Frontal cortex (tissue), 4 donors: ENCODE results near the gene RRP36. TPM values are rescaled to one million over a fixed set of nuclear protein-coding genes. Genes with fewer than 3 reads are reported as not detected.
"Not testable (repeated sequence)": the region's sequence is repeated elsewhere in the genome, so short reads cannot be mapped to it uniquely, and the experiment has no call there.

Experiments used
- DNase-seq, 2 donors: peaks; one replicate each; pipeline ENCODE4 v3.0.0; 2012; ENCODE audit warnings: low spot score in 2 of 2
- FAIRE-seq: peaks from 2 replicates; lab custom pipeline; 2012; peaks lifted over from hg19 to GRCh38; lab: Jason Lieb, UNC
- total RNA-seq: library from RNA; depleted of rRNA; stranded (reverse); fragments of >200 nt; gene quantifications from one replicate; pipeline ENCODE4 v1.2.3, GENCODE V29; 2014
- donor health status: control.
- donor health status: control.
- donor health status: control.

RRP36 gene, protein sequence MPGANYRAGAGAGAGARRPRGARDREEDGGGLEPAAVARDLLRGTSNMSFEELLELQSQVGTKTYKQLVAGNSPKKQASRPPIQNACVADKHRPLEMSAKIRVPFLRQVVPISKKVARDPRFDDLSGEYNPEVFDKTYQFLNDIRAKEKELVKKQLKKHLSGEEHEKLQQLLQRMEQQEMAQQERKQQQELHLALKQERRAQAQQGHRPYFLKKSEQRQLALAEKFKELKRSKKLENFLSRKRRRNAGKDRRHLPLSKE
- 60.3 TPM for total RNA-seq

DNA sequence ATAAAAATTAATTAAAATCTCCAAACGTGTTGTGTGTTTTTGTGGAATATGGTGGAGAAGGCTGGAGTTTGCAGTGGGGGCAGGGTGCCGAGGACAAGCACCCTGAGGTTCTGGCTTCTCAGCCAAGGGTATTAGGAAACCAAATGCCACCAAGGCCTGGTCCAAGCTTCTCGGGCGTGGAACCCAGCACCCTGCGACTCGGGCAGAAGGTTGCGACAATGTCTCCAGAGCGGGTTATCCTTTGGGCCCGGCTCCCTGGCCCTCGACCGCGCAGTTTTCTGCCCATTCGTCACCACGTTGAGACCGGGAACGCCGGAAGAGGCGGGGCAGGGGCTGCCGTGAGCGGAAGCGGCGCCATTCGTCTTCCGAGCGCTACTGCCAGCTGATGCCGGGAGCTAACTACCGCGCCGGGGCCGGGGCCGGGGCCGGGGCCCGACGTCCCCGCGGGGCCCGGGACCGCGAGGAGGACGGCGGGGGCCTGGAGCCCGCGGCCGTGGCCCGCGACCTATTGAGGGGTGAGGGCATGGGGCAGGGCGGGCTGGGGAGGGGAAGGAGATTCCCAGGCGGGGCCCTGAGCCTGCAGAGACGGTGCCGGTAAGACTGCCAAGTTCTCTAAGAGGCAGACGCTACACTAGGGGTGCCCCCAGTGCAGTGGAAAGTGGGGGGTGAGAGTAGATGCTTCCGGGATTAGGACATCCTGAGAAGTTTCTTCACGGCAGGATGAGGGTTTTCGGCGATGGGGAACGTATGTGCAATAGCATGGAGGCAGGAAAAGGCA is at the start of gene RRP36:
Gene RRP36 (plus strand): TSS at position 354 of the 778 bp plus-strand sequence. CDS start 32 bp downstream, at position 386.
- DNase-seq (peak; percentile 78 to 86), FAIRE-seq (no peak)

DNA sequence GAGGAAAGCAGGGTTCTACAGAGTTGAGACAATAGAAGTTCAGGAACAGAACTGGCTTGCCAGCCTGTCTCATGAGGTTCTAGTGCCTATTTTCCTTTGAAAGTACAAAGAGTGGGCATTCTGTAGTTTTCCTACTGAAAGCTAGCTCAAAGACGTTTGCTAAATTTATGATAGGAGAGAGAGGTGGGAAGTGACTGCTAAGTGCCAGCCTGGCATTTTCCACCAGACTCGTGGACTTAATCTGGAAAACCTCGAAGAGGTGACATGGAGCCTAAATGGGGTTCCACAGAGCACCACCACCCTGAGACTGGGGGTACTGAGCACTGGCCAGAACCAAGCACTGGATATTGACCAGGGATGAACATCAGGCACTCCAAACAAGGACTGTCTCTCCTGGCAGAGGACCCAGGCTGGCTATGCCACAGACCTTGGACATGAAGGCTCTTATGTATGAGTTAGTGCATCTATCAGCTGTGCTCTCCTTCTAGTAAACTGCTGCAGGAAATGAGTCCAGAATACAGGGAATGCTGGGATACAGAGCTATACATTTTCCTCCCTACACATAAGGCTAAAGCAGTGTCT is 49.6 kb upstream of the RRP36 start:
- DNase-seq: no peak
- FAIRE-seq: no peak

DNA sequence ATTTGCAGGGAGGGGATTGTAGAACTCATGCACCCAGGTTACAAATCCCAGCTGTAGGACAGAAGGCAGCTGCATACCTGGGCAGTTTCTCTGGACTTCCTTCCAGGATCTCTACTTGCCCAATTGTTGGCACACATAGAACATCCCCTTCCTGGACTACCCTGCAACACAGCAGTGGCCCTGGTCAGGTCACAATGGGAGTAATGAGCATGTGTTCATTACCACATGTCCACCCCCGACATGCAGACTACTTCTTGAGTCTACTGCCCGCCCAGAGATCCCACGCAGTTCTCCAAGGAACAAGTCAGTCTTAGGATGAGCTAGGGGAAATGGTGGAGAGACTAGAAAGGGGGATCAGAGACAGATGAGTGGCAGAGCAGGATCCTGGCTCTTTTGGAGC is 47.5 kb upstream of the RRP36 start:
- no peak for DNase-seq
- no peak for FAIRE-seq

DNA sequence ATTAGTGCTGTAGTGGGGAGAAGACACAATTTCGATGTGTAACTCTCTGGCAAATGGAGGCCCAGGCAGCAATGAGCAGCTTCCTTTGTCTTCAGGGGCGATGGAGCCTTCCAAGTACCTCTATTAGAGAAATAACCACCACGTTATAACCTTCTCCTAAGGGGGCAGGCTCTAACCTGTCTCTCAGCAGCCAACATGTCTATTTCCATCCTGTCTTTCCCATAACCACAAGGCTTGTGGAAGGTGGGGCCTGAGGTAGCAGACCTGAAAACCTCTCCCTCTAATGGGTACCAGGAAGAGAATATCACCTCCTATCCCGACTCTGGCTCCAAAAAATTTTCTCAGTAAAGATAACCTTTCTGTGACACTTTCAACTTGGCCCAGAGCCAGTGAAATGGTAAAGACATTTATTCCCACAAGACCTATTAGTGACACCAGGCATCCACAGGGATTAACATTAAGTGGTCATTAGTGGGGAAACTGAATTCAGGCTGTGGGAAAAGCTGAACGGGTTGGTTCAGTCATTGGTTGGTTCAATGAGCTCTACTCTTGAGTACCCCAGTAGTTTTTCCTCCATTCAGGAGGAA is 46.4 kb upstream of the RRP36 start:
- no peak for DNase-seq
- no peak for FAIRE-seq

DNA sequence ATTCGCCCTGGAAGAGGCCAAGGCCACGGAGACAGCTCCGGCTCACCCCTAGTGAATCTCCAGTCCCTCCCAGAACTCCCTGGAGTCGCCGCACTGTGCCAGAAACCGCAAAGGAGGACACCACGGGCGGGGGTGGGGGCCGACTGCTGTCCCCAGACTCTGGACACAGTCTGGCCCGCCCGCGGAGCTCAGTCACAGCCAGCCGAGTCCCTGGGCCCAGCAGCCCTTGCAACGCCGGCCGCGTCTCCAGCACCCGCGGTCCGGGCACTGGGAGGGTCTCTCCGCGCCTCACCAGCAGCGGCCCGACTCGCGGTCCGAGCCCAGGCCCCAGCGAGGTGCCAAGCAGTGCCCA is 43.0 kb upstream of the RRP36 start:
- no peak for FAIRE-seq
- DNase-seq: peak; percentile 35 to 51

DNA sequence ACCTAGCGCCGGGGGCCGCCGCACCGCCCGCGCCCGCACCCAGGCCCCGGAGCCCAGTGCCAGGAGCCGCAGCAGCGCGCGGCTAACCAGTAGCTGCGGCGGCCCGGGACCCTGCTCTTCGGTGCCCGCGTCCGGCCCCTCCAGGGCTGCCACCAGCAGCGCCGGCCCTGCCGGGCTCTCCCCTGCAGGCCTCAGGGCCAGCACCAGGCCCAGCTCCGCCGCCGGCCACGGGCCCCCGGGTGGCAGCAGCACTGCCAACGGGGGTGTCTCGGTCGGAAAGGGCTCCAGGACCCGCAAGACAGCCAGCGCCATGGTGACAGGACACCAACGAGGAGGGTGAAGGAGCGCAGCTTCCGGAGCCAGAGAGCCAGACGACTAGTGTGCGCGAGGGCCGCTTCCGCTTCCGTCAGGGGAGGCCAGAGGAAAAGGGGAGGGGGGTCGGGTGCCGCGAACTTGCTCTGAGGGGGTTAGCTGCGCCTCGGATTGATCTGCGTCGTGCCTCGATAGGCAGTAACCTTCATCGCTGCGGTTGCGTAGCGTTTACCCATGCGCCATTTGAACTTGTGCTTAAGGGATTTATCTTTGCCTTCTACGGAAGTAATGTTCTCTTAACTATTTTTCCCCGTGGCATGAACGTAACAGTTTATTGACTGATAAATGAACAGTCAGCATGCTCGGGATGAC is 42.4 kb upstream of the RRP36 start, which contains the start of gene PEX6:
Gene PEX6 (minus strand): TSS at position 343 of the 684 bp plus-strand sequence. CDS start 31 bp downstream, at position 312.
- DNase-seq: peak; percentile 84 to 86
- FAIRE-seq: no peak

DNA sequence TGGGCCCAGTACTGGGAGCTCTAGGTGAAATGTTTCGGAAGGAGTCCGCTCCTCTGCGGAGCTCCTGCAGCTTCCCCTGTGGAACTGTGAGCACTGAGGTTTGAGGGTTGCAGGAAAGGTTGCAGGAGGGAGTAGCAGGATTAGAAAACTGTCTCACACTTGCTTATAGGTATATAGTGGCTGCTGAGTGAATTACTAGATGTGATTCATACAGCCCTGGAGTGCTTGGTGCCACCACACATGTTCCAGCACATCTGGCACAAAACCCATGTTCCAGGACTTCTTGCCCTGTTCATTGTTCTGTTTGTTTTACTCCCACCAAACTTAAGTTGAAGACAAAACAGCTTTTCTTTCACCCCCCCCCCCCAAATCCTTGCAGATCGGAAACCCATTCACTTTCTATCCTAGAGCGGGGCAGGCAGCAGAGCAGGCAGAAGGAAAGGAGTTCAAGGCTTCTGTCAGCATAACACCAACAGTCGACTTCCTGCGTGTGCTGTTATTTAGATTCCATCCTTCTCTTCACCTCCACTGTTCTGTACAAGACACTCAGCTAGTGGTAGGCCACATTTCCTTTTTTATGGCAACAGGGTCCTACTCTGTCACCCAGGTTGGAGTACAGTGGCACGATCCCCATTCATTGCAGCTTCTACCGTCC is 41.8 kb upstream of the RRP36 start:
- peak in 1 of 2 donors; percentile 48 for DNase-seq
- no peak for FAIRE-seq

DNA sequence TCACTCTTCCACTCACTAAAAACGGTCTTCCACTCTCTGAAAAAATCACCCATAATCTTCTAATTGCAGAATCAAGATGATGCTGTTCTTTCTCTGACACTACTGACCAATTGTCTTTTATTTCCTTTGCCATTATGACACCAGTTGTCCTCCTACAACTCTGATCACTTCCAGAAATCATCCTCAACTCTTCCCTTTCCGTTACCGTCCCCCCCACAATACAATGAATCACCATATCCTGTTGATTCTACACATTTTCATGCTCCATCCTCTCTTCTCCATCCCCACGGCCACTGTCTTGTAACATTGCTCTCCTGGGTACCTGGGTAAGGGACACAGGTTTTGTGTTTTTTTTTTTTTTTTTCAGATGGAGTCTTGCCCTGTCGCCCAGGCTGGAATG is 39.6 kb upstream of the RRP36 start:
- FAIRE-seq (no peak), DNase-seq (no peak)

DNA sequence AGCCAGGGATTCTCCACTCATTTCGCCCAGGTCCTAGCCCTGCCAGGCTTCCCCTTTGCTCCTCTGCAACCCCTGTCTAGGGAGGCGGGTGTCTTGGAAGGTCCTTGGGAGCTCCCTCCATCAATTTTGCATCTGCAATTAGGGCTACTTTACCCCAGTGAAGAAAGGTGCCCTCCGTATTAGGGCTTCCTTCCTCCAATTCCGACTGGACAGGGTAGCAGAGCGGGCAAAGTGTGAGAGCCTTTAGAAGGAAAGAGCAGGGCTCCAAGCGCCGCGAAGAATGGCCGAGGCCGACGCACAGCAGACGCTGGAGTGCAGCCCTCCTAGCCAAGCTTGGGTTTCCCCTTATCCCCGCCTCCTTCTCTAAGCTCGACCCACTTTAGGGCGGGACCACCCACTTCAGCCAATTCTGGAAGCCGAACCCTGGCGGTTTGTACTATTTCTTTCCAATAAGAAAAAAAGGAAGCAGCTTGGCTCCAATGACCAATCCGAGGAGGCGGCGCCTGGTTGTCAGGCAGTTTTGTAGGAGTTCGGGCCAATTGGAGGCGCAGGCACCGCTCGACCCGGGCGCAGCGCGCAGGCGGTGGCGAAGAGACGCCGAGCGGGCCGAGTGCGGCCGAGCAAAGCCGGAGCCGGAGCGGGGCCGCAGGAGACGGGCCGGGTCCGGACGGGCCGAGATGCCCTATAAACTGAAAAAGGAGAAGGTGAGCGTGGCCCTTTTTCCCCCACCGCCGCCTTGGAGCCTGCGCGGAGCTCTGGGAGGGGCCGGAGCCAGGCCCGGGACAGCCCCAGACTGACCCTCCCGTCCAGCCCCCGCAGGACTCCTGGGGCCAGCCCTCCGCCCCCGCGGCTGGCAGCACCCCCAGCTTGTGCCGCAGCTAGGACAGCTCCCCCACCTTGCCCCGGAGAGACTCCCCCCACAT is 37.2 kb upstream of the RRP36 start, which contains the start of gene PPP2R5D:
Gene PPP2R5D (plus strand): TSS at position 570 of the 923 bp plus-strand sequence. CDS start 108 bp downstream, at position 678.
- FAIRE-seq (peak; percentile 68), DNase-seq (peak; percentile 96 to 97)

DNA sequence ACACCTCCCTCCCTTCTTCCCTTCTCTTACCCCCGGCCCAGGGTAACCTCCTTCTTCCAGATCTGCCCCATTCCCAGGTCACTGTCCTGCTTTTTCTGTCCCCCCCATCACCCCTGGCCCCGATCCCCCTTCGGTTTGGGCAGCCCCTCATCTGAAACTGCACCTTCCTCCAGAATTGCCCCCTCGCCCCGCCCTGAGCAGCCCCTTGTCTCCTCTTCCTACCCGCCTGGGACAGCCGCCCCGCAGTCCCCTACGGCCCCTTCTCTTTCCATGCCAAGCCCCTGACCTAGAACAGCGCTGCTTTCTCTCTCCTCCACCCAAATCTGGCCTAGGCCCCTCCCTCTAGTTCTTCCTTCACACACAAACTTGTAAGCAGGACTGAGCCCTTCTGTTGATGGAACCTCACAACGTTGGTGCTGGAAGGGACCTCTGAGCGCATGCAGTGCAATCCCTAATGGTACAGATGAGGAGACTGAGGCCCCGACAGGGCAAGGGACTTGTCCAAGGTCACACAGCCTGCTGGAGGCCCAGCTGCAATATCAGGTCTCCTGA is 36.4 kb upstream of the RRP36 start:
- DNase-seq (no peak), FAIRE-seq (no peak)

DNA sequence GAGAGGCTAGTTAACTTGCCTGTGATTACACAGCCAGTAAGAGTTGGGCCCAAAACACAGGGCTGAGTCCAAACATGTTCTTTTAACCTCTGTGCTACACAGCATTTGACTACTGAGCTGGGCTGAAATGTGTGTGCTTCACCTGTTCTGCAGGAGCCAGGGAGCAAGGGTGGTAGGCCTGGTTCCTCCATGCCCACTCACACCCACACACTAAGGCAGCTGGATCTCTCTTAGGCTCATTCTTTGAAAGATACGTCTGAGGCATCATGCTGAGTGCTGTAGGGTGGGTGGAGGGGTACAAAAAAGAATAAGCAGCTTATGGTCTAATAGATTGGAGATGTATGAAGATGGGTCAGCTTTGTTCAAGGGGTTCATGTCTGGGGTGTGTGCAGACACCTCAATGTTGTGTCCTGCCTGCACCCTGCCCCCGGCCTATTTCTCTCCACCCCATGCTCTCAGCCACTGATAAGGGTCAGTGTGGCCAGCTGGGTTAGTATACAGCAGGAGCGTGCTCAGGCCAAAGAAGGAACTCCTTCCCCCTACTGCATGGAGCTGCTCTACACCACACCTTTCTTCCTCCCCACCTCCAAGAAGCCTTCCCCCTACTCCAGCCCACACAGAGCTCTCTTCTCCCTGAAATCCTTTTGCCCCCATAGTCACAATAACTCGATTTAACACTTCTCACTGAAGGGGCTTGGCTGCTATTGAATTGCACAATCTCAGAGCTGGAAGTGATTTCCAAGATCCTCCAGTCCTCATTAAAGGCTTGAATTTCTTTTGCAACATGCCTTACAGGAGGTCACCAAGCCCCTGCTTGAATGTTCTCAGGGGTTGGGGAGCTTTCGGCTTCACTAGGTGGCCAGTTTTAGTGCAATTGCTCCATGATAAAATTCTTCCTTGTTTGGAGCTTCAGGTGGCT is 33.6 kb upstream of the RRP36 start:
- DNase-seq (no peak), FAIRE-seq (no peak)

DNA sequence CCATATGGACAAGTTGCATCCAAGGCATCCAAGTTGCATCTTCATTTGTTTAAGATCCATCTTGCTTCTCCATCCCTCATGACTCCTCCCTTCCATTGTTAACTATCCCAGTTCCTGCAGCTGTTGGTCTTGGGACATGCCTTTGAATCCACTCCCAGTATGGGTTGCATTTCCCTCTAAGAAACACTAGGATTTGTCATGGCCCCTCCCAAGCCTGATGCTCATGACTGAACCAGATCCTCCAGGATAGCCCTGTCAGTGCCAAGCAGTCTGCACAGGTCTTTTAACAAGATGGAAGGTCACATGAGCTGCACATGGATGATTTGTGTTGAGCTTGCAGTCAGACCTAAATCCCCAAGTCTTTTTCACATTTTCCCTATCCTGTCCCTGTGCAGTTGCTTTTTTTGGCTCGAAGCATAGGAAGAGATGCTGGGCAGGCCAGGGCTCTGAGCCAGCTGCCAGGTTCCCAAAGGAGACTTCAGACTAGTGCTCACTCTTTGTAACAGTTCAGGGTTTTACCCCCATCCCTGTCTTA is 32.9 kb upstream of the RRP36 start:
- FAIRE-seq (no peak), DNase-seq (no peak)

DNA sequence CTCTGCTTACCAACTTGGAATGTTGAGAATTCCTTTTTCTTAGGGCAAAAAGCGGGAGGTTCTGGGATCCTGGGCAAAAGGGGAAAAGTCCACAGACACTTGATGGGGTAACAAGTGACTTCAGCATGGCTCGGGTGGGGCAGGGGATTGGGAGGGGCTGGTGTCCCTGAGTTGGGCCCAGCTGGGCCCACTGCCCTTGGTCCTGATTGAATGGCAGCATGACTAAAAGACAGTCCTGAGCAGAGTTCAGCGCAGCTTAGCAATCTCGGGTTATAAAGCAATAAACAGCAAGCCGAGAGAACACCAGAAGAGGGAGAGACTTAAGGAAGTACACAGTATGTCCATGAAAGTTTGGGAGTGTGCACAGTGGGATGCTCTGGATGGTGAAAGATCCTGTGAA is 31.5 kb upstream of the RRP36 start:
- DNase-seq (no peak), FAIRE-seq (no peak)

DNA sequence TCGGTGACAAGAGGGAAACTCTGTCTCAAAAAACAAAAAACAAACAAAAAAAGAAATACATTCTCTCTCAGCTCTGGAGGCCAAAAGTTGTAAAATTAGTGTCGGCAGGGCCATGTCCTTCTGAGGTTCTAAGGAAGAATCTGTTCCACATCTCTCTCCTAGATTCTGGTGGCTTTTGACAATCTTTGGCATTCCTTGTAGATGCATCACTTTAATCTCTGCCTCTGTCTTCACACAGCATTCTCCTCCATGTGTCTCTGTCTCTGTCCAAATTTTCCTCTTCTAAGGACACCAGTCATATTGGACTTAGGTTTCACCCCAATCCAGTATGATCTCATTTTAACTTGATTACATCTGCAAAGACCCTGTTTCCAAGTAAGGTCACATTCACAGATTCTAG is 28.0 kb upstream of the RRP36 start:
- no peak for FAIRE-seq
- no peak for DNase-seq

DNA sequence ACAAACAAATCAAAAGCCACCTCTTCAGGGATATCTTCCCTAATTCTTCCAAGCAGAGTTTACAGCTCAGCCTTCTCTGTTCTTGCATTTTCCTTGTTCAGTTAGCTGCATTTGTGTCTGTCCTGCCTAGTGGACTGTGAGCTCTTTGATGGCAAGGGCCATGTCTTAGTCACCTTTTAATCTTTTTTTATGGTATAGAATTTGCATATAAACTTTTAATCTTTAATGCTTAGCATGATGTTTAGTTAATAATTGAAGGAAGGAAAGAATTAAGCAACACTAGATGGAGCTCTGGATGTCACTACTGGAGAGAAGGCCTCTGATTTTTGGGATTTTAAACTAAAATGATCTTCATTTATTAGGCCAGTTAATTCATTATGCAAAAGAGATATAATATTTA is 24.9 kb upstream of the RRP36 start:
- no peak for DNase-seq
- no peak for FAIRE-seq

DNA sequence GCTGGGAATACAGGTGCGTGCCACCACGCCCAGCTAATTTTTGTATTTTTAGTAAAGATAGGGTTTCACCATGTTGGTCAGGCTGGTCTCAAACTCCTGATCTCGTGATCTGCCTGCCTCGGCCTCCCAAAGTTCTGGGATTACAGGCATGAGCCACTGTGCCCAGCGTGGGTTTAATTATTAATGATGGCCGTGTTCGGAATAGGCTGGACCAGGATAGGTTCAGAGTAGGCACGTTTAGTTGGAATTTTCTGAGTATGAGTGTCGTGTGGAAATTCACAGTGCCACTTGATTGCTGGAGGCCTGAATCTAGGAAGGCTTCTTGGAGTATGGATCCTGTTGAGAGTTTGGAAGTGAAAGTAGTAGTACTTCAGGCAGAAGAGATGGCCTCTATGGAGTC is 23.2 kb upstream of the RRP36 start:
- FAIRE-seq, DNase-seq: not testable (repeated sequence)

DNA sequence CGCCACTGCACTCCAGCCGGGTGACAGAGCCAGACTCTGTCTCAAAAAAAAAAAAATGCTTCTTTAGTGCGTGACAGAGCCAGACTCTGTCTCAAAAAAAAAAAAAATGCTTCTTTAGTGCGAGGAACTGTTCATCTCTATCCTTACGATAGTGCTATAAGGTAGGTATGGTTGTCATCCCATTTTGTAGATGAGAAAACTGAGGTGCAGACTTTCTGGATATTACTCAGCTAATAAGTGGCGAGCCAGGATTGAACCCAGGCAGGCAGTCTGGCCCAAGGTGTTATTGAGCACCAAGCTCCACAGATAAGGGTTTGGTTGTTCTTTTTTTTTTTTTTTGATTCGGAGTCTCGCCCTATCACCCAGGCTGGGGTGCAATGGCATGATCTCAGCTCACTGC is 19.6 kb upstream of the RRP36 start:
- FAIRE-seq (no peak), DNase-seq (no peak)
